Gastroesophageal sphincter (tissue), 4 donors: ENCODE results near the gene MRPL22. TPM values are rescaled to one million over a fixed set of nuclear protein-coding genes. Genes with fewer than 3 reads are reported as not detected.

Experiments
- ATAC-seq: fragments of 150-250 bp; one replicate; pipeline ENCODE4 v1.9.1; 2016; ENCODE audit warnings: mild to moderate bottlenecking, moderate library complexity
- H3K27ac ChIP-seq, 4 donors: fragments of 200-600 bp; sonication (generic) in 3 of 4; 1 replicate in 3 of 4; 2 replicates in 1 of 4; pipeline ENCODE4 v1.5.1; 2016 to 2019
- H3K27me3 ChIP-seq: fragments of 200-600 bp; sonication (generic); one replicate; pipeline ENCODE4 v1.5.1; 2019
- H3K36me3 ChIP-seq, 2 donors: fragments of 200-600 bp; sonication (generic); one replicate each; pipeline ENCODE4 v1.5.1; 2019; ENCODE audit warnings: control low read depth in 1 of 2
- H3K4me1 ChIP-seq, 3 donors: fragments of 200-600 bp; sonication (generic); 1 replicate in 2 of 3; 2 replicates in 1 of 3; pipeline ENCODE4 v1.5.1; 2016 to 2019; ENCODE audit warnings: control low read depth in 2 of 3
- H3K4me3 ChIP-seq, 2 donors: fragments of 200-600 bp; sonication (generic); one replicate each; pipeline ENCODE4 v1.5.1; 2019; ENCODE audit warnings: mild to moderate bottlenecking in 1 of 2, moderate library complexity in 1 of 2
- H3K9me3 ChIP-seq, 3 donors: fragments of 200-600 bp; sonication (generic); one replicate each; pipeline ENCODE4 v1.5.1; 2017 to 2019; ENCODE audit warnings: control low read depth in 2 of 3
- EP300 ChIP-seq: sonication (generic); formaldehyde crosslinking; IDR thresholded peaks from one replicate; pipeline ENCODE4 v1.6.1; 2017; ENCODE audit warnings: antibody characterized with exemption, mild to moderate bottlenecking
- POLR2A ChIP-seq, 2 donors: fragments of 450-650 bp; IDR thresholded peaks; one replicate each; pipeline ENCODE4 v1.6.1; 2017; ENCODE audit warnings: antibody characterized with exemption in 2 of 2, mild to moderate bottlenecking in 2 of 2, moderate library complexity in 1 of 2
- POLR2AphosphoS5 ChIP-seq: sonication (generic); formaldehyde crosslinking; IDR thresholded peaks from one replicate; pipeline ENCODE4 v1.6.1; 2017; ENCODE audit warnings: antibody characterized with exemption
- WGBS, 2 donors: methylation state at CpG; one replicate each; pipeline ENCODE4 v1.1.5; 2018; ENCODE audit warnings: low coverage in 1 of 2; 5-methylcytosine and 5-hydroxymethylcytosine counted together
- total RNA-seq, 4 donors: library from RNA; depleted of rRNA; stranded (reverse); fragments of >200 nt; gene quantifications; one replicate each; pipeline ENCODE4 v1.1.0, GENCODE V29; 2016
- TF ChIP-seq, protein P1 (sequence below), 4 experiments: fragments of 200-600 bp in 2 of 4; fragments of 450-650 bp in 2 of 4; sonication (generic) in 1 of 4; IDR thresholded peaks; one replicate each; pipeline ENCODE4 v1.5.1; 2017 to 2019; ENCODE audit warnings: antibody characterized with exemption in 4 of 4, mild to moderate bottlenecking in 2 of 4, moderate library complexity in 2 of 4

Gene MRPL22
- total RNA-seq, 4 donors from 2014 or later: 14.8 to 23.5 (median 20.5) TPM

DNA sequence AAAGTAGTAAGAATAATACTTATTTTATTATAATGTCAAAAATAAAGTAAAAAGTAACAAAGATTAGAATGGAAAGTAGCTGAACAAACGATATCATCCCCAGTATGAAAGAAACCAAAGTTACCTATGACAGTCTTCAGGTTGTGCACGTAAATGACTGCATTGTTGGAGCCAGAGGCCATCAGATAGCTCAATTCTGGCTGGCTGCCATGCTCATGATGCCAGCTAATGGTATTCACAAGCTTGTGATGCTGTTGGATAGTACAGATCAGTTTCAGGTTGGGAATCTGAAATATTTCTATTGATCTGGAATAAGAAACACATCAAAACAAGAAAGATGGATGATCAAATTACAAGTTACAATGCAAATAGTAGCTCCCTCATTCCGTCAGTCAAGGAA, 24.0 kb upstream of the MRPL22 start:
- TF ChIP-seq, protein P1, sequence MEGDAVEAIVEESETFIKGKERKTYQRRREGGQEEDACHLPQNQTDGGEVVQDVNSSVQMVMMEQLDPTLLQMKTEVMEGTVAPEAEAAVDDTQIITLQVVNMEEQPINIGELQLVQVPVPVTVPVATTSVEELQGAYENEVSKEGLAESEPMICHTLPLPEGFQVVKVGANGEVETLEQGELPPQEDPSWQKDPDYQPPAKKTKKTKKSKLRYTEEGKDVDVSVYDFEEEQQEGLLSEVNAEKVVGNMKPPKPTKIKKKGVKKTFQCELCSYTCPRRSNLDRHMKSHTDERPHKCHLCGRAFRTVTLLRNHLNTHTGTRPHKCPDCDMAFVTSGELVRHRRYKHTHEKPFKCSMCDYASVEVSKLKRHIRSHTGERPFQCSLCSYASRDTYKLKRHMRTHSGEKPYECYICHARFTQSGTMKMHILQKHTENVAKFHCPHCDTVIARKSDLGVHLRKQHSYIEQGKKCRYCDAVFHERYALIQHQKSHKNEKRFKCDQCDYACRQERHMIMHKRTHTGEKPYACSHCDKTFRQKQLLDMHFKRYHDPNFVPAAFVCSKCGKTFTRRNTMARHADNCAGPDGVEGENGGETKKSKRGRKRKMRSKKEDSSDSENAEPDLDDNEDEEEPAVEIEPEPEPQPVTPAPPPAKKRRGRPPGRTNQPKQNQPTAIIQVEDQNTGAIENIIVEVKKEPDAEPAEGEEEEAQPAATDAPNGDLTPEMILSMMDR (IDR thresholded peaks at IDR 0.05): no peak
- TF ChIP-seq POLR2AphosphoS5 (no peak), POLR2A (IDR thresholded peaks at IDR 0.05) (no peak), EP300 (no peak)
- Histone ChIP-seq H3K27ac (no peak overlapping the region), H3K36me3 (peaks cover 4 to 100% of the 10 kb centered on the region in 2 donors), H3K4me3 (no peak overlapping the region), H3K4me1 (no peaks in the 10 kb centered on the region), H3K9me3 (no peaks in the 10 kb centered on the region), H3K27me3 (no peaks in the 10 kb centered on the region)
- ATAC-seq: no peak
- WGBS, 2 donors: 80 to 84% methylated on average over 2 to 3 of the region's 3 CpGs

DNA sequence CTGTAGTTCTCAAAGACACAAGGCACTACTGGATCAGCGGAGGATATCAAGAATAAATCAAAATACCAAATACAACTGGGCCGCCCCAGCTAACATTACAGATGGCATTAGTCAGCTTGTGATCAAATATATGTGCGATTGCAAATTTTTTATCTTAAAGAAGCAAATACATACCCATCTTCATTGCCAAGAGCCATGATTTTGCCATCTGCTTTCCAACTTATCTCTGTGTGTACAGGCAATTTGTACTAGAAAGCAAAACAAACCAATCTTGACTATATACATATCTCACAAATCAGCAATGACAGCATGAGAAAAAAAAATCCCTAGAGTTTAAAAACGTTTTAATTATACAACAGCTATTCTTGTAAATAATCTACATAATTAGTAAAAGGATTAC, 23.1 kb upstream of the MRPL22 start:
- ATAC-seq: no peak
- Histone ChIP-seq H3K27me3 (no peaks in the 10 kb centered on the region), H3K27ac (no peak overlapping the region), H3K4me1 (no peaks in the 10 kb centered on the region), H3K9me3 (no peaks in the 10 kb centered on the region), H3K4me3 (no peak overlapping the region), H3K36me3 (peaks cover 4 to 100% of the 10 kb centered on the region in 2 donors)
- WGBS, 2 donors: 71 to 82% methylated on average over 4 of the region's 4 CpGs
- no peak for TF ChIP-seq POLR2A (IDR thresholded peaks at IDR 0.05)
- no peak for TF ChIP-seq POLR2AphosphoS5
- no peak for TF ChIP-seq EP300
- TF ChIP-seq, protein P1 (IDR thresholded peaks at IDR 0.05): no peak

DNA sequence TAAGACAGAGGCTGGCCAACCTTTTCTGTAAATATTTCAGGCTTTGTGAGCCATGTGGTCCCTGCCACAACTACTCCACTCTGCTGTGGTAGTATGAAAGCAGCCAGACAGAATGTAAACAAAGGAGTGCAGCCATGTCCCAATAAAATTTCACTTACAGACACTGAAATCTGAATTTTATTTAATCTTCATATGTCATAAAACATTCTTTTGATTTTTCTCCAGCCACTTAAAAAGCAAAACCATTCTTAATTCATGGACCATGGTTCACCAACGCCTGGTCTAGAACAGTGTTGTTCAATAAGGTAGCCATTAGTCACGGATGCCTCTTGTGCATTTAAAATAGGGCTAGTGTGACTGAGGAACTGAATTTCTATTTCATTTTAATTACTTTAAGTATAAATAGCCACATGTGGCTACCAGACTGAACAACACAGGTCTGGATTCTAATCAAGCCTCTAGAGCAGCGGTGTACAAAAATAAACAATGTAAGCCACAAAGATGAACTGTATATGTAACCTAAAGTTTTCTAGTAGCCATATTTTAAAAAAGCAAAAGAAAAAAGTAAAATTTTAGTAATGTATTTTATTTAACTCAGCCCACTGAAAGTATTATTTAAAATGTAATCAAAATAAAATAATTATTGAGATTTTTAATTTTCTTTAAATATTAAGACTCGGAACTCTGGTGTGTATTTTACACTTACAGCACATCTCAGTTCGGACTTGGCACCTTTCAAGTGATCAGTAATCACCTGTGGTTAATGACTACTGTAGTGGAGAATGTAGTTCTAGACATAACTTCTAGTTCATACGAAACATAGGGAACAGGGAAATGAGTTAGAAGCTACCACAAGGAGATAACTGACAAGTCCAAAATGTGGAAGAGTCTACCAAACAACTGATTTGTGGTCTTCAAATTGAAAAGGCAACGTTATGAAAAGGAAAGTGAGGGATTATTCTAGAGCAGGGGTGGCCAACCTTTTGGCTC, 17.1 kb upstream of the MRPL22 start:
- Histone ChIP-seq H3K4me1 (no peaks in the 10 kb centered on the region), H3K27me3 (no peaks in the 10 kb centered on the region), H3K36me3 (peaks cover 8 to 100% of the 10 kb centered on the region in 2 donors), H3K4me3 (no peak overlapping the region), H3K9me3 (no peaks in the 10 kb centered on the region), H3K27ac (no peak overlapping the region)
- ATAC-seq: no peak
- TF ChIP-seq POLR2A (IDR thresholded peaks at IDR 0.05) (no peak), POLR2AphosphoS5 (no peak), EP300 (no peak)
- TF ChIP-seq, protein P1 (IDR thresholded peaks at IDR 0.05): no peak
- WGBS, 2 donors: 85% methylated on average over 7 of the region's 7 CpGs

DNA sequence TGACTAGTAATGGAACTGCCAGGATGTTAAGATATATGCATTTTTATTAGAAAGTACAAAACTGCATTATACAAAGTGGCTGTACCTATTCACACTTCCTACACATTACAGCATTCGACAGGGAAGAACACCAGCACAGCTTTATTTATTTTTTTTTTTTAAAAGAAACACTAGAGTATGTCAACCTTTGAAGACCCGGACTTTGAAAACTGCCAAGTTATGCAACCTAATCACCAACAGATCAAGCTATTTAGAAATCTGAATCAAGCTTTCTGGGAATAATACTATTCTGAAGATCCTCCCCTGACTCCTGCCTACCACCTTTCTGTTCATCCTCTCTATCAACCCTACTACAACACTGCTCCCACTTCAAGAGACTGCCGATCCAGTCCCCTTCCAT, 7.3 kb upstream of the MRPL22 start:
- Histone ChIP-seq H3K27me3 (no peaks in the 10 kb centered on the region), H3K4me1 (peaks cover 0 to 21% (median 9%) of the 10 kb centered on the region in 3 donors), H3K9me3 (no peaks in the 10 kb centered on the region), H3K4me3 (no peak overlapping the region), H3K36me3 (peaks cover 0 to 68% of the 10 kb centered on the region in 2 donors), H3K27ac (no peak overlapping the region)
- TF ChIP-seq EP300: no peak
- TF ChIP-seq POLR2A (IDR thresholded peaks at IDR 0.05): no peak
- WGBS, 2 donors: 76 to 86% methylated on average over 3 of the region's 3 CpGs
- ATAC-seq: no peak

DNA sequence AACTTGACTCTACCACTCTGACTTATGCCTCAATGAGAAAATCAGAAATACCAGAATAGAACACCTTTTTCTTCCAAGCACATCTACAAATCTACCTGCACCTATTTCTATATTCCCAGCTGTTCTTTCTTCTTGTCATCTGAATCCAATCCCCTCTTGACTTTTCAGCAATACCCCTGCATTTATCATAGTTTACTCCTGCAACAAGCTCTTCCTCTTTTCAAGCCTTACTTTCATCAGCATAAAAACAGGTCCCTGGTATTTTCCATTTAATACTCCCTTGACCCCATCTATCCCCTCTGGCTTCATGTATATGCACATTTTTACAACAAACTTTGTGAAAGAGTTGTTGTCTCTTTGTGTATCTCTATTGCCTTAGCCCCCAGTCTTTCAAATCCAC, 6.0 kb upstream of the MRPL22 start:
- peaks cover 0 to 24% (median 9%) of the 10 kb centered on the region in 3 donors for H3K4me1 ChIP-seq
- peaks cover 0 to 55% of the 10 kb centered on the region in 2 donors for H3K36me3 ChIP-seq
- no peaks in the 10 kb centered on the region for H3K27me3 ChIP-seq
- no peak for TF ChIP-seq POLR2AphosphoS5
- TF ChIP-seq, protein P1 (IDR thresholded peaks at IDR 0.05): no peak
- TF ChIP-seq POLR2A (IDR thresholded peaks at IDR 0.05): no peak
- TF ChIP-seq EP300: no peak
- no peak for ATAC-seq
- H3K9me3 ChIP-seq: no peaks in the 10 kb centered on the region
- H3K4me3 ChIP-seq: no peak overlapping the region
- H3K27ac ChIP-seq: no peak overlapping the region
